ENCODE measurements around the gene MSRB2.

GRCh38 chr10:23157691-23158369 is 62.5 kb downstream of the MSRB2 start:
- TF ChIP-seq EZH2 (IDR thresholded peaks at IDR 0.05; ENCODE audit: borderline replicate concordance, insufficient read depth, low read depth, low read length, poor library complexity, severe bottlenecking): no peak
- TF ChIP-seq, protein P1, sequence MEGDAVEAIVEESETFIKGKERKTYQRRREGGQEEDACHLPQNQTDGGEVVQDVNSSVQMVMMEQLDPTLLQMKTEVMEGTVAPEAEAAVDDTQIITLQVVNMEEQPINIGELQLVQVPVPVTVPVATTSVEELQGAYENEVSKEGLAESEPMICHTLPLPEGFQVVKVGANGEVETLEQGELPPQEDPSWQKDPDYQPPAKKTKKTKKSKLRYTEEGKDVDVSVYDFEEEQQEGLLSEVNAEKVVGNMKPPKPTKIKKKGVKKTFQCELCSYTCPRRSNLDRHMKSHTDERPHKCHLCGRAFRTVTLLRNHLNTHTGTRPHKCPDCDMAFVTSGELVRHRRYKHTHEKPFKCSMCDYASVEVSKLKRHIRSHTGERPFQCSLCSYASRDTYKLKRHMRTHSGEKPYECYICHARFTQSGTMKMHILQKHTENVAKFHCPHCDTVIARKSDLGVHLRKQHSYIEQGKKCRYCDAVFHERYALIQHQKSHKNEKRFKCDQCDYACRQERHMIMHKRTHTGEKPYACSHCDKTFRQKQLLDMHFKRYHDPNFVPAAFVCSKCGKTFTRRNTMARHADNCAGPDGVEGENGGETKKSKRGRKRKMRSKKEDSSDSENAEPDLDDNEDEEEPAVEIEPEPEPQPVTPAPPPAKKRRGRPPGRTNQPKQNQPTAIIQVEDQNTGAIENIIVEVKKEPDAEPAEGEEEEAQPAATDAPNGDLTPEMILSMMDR (IDR thresholded peaks at IDR 0.05): no peak
